Measurements from ENCODE around the gene MYL5.

- TF ChIP-seq SUZ12 (IDR thresholded peaks at IDR 0.05; ENCODE audit: extremely low read depth, insufficient read depth, insufficient read length) (no peak), ZNF274 (IDR thresholded peaks at IDR 0.05; ENCODE audit: low read depth, low read length) (no peak)
These were observed 44.8 kb upstream of the MYL5 start for GRCh38 chr4:629636-629914.
